HG03159 (cell line): ENCODE data around the gene ABL2.
"Not testable (repeated sequence)": the region's sequence is repeated elsewhere in the genome, so short reads cannot be mapped to it uniquely, and the experiment has no call there.

ENCODE experiments used
- ATAC-seq: cut with Tn5 transposase; IDR thresholded peaks from one replicate; pipeline ENCODE4 v1.9.1; 2021; ENCODE audit warnings: mild to moderate bottlenecking, moderate library complexity; ENCODE audit not compliant: unreplicated experiment

The ABL2 gene

GRCh38 chr1:179217943-179218507 lies 11.5 kb downstream of the ABL2 start:
- ATAC-seq, result no peak

- not testable (repeated sequence) for ATAC-seq
These were observed 16.2 kb downstream of the ABL2 start for GRCh38 chr1:179213317-179213716.

DNA sequence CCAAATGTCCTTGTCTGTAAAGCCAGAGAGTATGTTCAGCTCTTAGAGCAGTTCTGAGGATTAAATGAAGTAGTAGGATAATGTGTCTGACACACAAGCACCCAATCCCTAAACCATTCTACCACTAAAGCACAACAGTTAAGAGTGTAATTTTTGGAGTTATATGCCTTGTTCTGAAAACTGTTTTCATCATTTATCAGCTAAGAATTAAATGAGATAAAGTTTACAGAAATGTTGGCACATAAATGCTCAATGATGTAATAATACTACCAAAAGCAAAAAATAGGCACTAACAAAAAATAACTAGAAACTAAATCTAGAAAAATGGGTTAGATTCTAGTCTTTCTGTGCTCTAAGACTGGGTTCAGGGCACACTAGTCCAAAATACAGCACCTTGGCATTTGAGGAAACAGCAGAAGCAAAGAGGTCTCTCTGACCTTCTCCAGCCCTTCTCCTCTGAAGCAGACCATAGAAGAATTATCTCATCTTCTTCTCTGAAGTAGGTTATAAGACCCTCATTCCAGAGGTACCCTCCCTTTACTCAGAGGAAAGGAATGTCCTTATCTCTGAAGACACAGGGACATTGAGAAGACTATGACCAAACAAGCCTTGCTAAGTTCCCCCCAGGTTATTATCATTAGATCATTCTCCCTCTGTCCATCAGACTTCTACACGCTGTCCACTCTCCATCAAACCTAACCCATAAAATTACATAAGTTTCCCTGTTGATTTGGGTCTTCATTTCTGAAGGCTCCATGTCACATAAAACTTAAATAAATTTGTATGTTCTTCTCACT lies 20.6 kb downstream of the ABL2 start:
- ATAC-seq, result no peak

- ATAC-seq, result no peak
These were observed 22.7 kb downstream of the ABL2 start for GRCh38 chr1:179206812-179207211.

- no peak for ATAC-seq
These were observed 24.2 kb downstream of the ABL2 start for GRCh38 chr1:179205284-179205683.

DNA sequence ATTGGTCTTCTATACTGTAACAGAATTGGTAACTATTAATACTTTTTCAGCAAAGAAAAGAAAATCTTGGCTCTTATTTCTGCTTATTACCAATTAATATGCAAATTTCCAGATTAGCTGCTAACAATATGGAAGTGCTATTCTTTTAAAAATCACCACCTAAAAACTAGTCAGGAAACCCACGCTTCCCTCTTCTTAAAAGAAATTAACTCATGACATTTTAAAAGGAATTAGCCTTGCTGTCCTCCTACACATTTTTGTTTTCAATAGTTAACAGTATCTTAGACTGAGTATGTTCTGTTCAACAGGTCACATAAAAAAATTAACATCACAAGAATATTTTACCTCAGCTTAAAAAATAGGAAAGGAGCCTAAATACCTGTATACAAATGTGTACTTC lies 27.3 kb downstream of the ABL2 start:
- no peak for ATAC-seq

GRCh38 chr1:179200586-179200985 lies 28.9 kb downstream of the ABL2 start:
- no peak for ATAC-seq

DNA sequence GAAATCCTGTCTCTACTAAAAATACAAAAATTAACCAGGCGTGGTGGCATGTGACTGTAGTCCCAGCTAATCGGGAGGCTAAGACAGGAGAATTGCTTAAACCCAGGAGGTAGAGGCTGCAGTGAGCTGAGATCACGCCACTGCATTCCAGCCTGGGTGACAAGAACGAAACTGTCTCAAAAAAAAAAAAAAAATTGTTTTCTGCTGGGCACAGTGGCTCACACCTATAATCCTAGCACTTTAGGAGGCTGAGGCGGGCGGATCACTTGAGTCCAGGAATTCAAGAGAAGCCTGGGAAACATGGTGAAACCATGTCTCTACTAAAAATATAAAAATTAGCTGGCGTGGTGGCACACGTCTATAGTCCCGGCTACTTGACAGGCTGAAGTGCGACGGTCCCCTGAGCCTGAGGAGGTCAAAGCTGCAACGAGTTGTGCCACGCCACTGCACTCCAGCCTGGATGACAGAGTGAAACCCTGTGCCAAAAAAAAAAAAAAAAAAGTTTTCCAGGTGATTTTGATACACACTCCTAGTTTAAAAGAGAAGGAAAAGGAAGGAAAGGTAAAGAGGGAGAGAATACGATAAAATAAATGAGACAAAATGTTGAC lies 31.7 kb downstream of the ABL2 start:
- ATAC-seq, result no peak

- not testable (repeated sequence) for ATAC-seq
These were observed 33.6 kb downstream of the ABL2 start for GRCh38 chr1:179195857-179196256.

GRCh38 chr1:179195376-179195775 lies 34.1 kb downstream of the ABL2 start:
- no peak for ATAC-seq

- no peak for ATAC-seq
These were observed 35.4 kb downstream of the ABL2 start for GRCh38 chr1:179194068-179194537.

GRCh38 chr1:179190861-179191260 lies 38.6 kb downstream of the ABL2 start:
- no peak for ATAC-seq

- no peak for ATAC-seq
These were observed 41.6 kb downstream of the ABL2 start for GRCh38 chr1:179187735-179188471.

DNA sequence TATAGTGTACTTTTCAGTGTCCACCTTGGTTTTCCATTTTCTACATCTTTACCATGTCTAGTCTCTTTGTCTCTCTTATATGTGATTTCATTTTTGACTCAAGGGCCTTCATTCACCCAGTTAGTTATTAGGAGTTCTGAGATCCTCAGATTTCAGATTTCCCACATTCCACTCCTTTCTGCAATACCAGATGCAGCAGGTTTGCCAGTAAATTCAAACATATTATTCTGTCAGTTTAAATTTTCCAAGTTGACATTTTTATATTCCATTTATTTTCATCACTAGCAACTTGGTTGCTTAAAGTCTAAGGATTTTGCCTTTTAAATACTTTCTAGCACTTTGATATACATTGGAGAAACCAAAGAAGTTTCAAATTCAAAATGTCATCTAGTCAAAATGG lies 42.4 kb downstream of the ABL2 start:
- no peak for ATAC-seq

- ATAC-seq, result no peak
These were observed 45.1 kb downstream of the ABL2 start for GRCh38 chr1:179184403-179184802.

DNA sequence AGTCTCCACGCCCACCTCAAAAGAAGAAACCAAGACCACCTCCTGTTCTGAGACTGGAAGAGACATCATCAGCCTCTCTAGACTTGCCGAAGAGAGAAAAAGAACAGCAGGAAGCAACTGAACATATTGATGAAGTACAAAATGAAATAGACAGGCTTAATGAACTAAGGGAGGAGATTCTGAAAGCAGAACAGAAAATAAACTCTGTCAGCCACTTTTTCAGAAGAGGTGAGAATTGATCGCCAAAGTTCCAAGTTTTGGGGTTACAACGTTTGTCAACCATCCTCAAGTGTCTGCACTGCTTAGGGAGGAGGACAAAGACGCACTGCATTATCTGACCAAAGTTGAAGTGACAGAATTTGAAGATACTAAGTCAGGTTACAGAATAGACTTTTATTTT lies 45.6 kb downstream of the ABL2 start:
- ATAC-seq, result no peak

DNA sequence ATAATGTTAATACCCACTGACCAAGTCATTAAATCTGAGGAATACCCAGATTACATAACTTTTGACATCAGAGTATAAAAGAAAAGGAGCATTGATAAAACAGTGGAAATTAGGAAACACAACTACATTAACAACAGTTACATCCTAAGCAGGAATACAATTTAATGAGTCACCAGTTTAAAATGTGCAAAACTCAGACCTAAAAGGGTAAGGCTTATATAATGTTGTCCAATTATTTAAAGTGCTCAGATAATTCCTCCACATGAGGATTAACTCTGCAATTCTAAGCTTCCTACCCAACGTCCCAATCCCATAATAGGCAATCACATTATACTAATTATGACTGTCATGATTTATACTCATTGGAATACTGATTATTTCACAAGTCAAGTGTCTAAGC lies 50.5 kb downstream of the ABL2 start:
- ATAC-seq, result no peak

DNA sequence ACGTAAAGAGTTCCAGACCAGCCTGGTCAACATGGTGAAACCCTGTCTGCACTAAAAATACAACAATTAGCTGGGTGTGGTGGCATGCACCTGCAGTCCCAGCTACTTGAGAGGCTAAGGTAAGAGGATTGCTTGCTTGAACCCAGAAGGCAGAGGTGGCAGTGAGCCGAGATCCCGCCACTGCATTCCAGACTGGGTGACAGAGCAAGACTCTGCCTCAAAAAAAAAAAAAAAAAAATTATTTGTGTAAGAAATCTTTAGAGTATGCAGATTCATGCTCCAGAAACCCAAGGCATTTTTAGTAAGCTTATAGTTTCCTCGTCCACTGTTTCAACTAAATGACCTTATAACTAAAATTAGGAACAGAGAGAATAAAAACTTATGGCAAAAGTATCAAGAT lies 51.3 kb downstream of the ABL2 start:
- ATAC-seq, result no peak

DNA sequence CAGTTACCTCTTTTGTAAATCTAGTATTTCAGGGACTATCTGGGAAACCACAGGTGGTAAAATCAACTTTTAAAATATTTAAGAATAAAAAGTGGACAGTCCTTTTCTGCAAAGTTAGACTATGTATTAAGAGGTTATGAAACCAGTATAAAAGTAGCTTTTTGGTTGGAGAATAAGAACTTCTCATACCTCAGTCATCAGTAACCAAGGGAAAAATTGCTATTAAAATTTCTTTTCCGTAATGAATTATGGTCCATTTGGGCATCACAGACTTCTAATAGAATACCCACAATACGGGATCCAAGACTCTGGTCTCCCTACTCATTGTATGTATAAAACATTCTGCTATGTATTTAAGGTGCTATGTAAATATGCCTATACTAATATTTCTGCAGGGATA lies 51.9 kb downstream of the ABL2 start:
- no peak for ATAC-seq

DNA sequence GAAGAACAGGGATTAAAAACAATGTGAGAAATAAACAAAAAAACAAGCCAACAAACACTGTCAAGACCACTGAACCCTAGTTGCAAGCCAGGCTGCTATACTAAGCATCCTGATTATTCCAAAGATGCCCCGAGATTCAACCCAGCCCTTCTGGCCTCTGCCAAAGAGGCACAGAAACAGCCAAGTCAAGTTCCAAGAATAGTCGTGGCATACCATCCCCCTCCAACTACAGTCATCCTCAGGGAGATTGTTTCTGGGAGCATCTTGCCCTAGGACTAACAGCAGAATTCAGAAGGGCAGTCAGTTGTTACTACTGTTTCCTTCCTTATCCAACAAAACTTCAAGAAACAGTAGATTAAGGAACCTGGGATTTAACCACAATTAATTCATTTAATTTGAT lies 52.3 kb downstream of the ABL2 start:
- no peak for ATAC-seq

DNA sequence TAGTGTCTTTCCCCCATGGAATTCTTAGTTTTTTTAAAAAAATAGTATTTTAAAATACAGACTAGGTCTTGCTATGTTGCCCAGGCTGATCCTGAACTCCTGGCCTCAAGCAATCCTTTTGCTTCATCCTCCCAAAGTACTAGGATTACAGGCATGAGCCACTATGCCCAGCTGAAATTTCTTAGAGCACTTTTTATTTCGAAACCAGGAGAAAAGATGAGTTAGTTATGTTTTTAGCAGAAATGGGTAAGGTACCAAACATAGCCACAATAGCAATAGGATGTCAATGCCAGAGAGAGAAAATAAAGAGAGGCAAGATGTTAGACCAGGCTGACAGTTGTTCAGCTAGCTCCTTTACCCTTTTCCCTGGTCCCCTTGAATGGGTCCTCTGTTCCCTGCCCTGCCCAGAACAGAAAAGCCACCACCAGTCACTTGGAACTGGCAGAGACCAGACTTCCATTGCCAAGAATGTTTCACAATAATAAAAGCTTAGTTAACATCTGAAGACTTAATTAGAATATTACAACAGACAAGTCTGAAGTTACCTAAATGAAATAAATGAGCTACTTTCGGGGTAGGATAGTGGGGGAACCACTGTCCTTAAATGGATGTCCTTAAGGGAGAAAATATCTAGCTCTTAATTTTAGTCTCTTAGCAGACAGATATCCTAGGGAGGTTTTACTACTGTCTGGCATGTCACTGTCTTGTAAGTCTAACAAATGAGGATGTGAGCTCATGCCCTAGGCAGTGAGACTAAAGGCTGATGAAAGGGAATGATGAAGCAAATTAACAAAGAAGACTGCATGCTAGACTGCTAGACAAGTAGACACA lies 54.3 kb downstream of the ABL2 start:
- ATAC-seq, result no peak
